Neural crest cell (in vitro differentiated cells): Measurements from ENCODE around the gene FGF11. TPM values are rescaled to one million over a fixed set of nuclear protein-coding genes. Genes with fewer than 3 reads are reported as not detected.

Experiments
- DNase-seq: peaks from one replicate; pipeline ENCODE4 v3.0.0; 2021; ENCODE audit warnings: low read depth, mixed read lengths, low spot score
- H3K27ac Mint-ChIP-seq: one replicate; pipeline ENCODE4 v1.8.0; 2021; ENCODE audit warnings: mild to moderate bottlenecking, mixed read lengths; ENCODE audit not compliant: unreplicated experiment
- H3K27me3 Mint-ChIP-seq: 2 replicates; pipeline ENCODE4 v1.8.0; 2021; ENCODE audit warnings: low read depth, mild to moderate bottlenecking, mixed read lengths
- H3K36me3 Mint-ChIP-seq: 2 replicates; pipeline ENCODE4 v1.8.0; 2021; ENCODE audit warnings: low read depth, mild to moderate bottlenecking, mixed read lengths
- H3K4me1 Mint-ChIP-seq: 2 replicates; pipeline ENCODE4 v1.8.0; 2021; ENCODE audit warnings: mixed read lengths
- H3K4me3 Mint-ChIP-seq: one replicate; pipeline ENCODE4 v1.8.0; 2021; ENCODE audit warnings: mild to moderate bottlenecking, mixed read lengths
- H3K9me3 Mint-ChIP-seq: 2 replicates; pipeline ENCODE4 v1.8.0; 2021; ENCODE audit warnings: mixed read lengths
- CTCF ChIP-seq: fragments of 200-600 bp; sonication (generic); conservative IDR thresholded peaks from 2 replicates; pipeline ENCODE4 v1.5.0; 2021; ENCODE audit warnings: antibody characterized with exemption, mild to moderate bottlenecking
- total RNA-seq: library from RNA; stranded (reverse); gene quantifications from 2 replicates; pipeline ENCODE4 v1.2.1, GENCODE V29; 2021

The FGF11 gene
- total RNA-seq, 1 donor from 2014 or later = 6.0 TPM

- Mint-ChIP-seq H3K36me3 (peaks cover 2% of the 10 kb centered on the region), H3K9me3 (no peaks in the 10 kb centered on the region), H3K27me3 (no peaks in the 10 kb centered on the region), H3K4me3 (peak overlapping the region; percentile 61), H3K4me1 (peaks cover 12% of the 10 kb centered on the region), H3K27ac (no peak overlapping the region)
- TF ChIP-seq CTCF = no peak
- no peak for DNase-seq
Observed at GRCh38 chr17:7459961-7460545, 20.7 kb downstream of the FGF11 start.

GRCh38 chr17:7460850-7461660, 21.7 kb downstream of the FGF11 start:
- Mint-ChIP-seq H3K27me3 (no peaks in the 10 kb centered on the region), H3K36me3 (peaks cover 2% of the 10 kb centered on the region), H3K9me3 (no peaks in the 10 kb centered on the region), H3K27ac (no peak overlapping the region), H3K4me1 (peaks cover 6% of the 10 kb centered on the region), H3K4me3 (no peak overlapping the region)
- no peak for TF ChIP-seq CTCF
- DNase-seq = no peak

- no peak for TF ChIP-seq CTCF
- Mint-ChIP-seq H3K27ac (no peak overlapping the region), H3K4me1 (peaks cover 17% of the 10 kb centered on the region), H3K36me3 (peaks cover 2% of the 10 kb centered on the region), H3K27me3 (no peaks in the 10 kb centered on the region), H3K9me3 (no peaks in the 10 kb centered on the region), H3K4me3 (no peak overlapping the region)
- no peak for DNase-seq
Observed at GRCh38 chr17:7462474-7463371, 23.4 kb downstream of the FGF11 start.

GRCh38 chr17:7463372-7463846, 24.1 kb downstream of the FGF11 start:
- no peak for TF ChIP-seq CTCF
- H3K4me3 Mint-ChIP-seq = no peak overlapping the region
- no peaks in the 10 kb centered on the region for H3K9me3 Mint-ChIP-seq
- H3K36me3 Mint-ChIP-seq = peaks cover 2% of the 10 kb centered on the region
- no peak overlapping the region for H3K27ac Mint-ChIP-seq
- H3K27me3 Mint-ChIP-seq = no peaks in the 10 kb centered on the region
- no peak for DNase-seq
- peaks cover 19% of the 10 kb centered on the region for H3K4me1 Mint-ChIP-seq

GRCh38 chr17:7464081-7464480, 24.8 kb downstream of the FGF11 start:
- no peak for TF ChIP-seq CTCF
- Mint-ChIP-seq H3K36me3 (peaks cover 2% of the 10 kb centered on the region), H3K4me3 (no peak overlapping the region), H3K27ac (no peak overlapping the region), H3K27me3 (no peaks in the 10 kb centered on the region), H3K4me1 (peaks cover 19% of the 10 kb centered on the region), H3K9me3 (no peaks in the 10 kb centered on the region)
- no peak for DNase-seq
